GM12878 (cell line): ENCODE measurements around the gene ADAMTS18. TPM values are rescaled to one million over a fixed set of nuclear protein-coding genes. Genes with fewer than 3 reads are reported as not detected.

Experiments
- BMI1 ChIP-seq: fragments of 450-650 bp; IDR thresholded peaks from 2 replicates; pipeline ENCODE4 v1.6.1; 2016; ENCODE audit warnings: mild to moderate bottlenecking, moderate library complexity, borderline replicate concordance
- CUX1 ChIP-seq: IDR thresholded peaks from 2 replicates; pipeline ENCODE4 v1.6.1; 2012; ENCODE audit warnings: improper control_type of control experiment, low read depth, low read length; ENCODE audit not compliant: insufficient replicate concordance
- E4F1 ChIP-seq: fragments of 450-650 bp; IDR thresholded peaks from 2 replicates; pipeline ENCODE4 v1.6.1; 2018; ENCODE audit warnings: borderline replicate concordance, mild to moderate bottlenecking; ENCODE audit not compliant: partially characterized antibody
- ETV6 ChIP-seq, 2 experiments: fragments of 450-650 bp in 1 of 2; IDR thresholded peaks in 1 of 2; conservative IDR thresholded peaks in 1 of 2; 2 replicates each; pipeline ENCODE4 v1.6.1; 2014; ENCODE audit warnings: antibody characterized with exemption in 1 of 2, borderline replicate concordance in 1 of 2, low read depth in 1 of 2, mild to moderate bottlenecking in 1 of 2, moderate library complexity in 1 of 2
- IKZF2 ChIP-seq, 2 experiments: fragments of 450-650 bp; IDR thresholded peaks; 2 replicates each; pipeline ENCODE4 v1.6.1; 2017; ENCODE audit warnings: mild to moderate bottlenecking in 2 of 2, moderate library complexity in 2 of 2
- MLLT1 ChIP-seq: fragments of 450-650 bp; IDR thresholded peaks from 2 replicates; pipeline ENCODE4 v1.6.1; 2016; ENCODE audit warnings: mild to moderate bottlenecking
- NFYA ChIP-seq: IDR thresholded peaks from 2 replicates; pipeline ENCODE4 v1.6.1; 2011; ENCODE audit warnings: low read depth, mild to moderate bottlenecking, low read length, improper control_type of control experiment, borderline replicate concordance
- PRDM15 ChIP-seq: fragments of 450-650 bp; formaldehyde crosslinking; IDR thresholded peaks from 2 replicates; pipeline ENCODE4 v1.4.0; 2020; ENCODE audit warnings: mild to moderate bottlenecking, moderate library complexity
- RELA ChIP-seq: fragments of 450-650 bp; IDR thresholded peaks from 2 replicates; pipeline ENCODE4 v1.8.0; 2014; ENCODE audit warnings: borderline replicate concordance; ENCODE audit not compliant: partially characterized antibody
- RUNX3 ChIP-seq: IDR thresholded peaks from 2 replicates; pipeline ENCODE4 v1.6.1; 2012; ENCODE audit warnings: low read length, inconsistent platforms
- SUPT20H ChIP-seq: IDR thresholded peaks from 2 replicates; pipeline ENCODE4 v1.6.1; 2011; ENCODE audit warnings: low read depth, mild to moderate bottlenecking, low read length, moderate library complexity, borderline replicate concordance; ENCODE audit not compliant: control insufficient read depth
- YBX1 ChIP-seq: fragments of 450-650 bp; IDR thresholded peaks from 2 replicates; pipeline ENCODE4 v1.6.1; 2016; ENCODE audit warnings: antibody characterized with exemption
- polyA plus RNA-seq, 11 experiments: library from polyadenylated mRNA; depleted of rRNA in 4 of 11; unstranded in 6 of 11; stranded (reverse) in 5 of 11; fragments of >200 nt; fragmentation: Nextera tagmentation in 4 of 11; fragmentation: Illumina TruSeq in 1 of 11; extraction: Ambion mirVana in 4 of 11; extraction: Trizol in 1 of 11; gene quantifications; 1 replicate in 1 of 11; 2 replicates in 10 of 11; pipeline versions ENCODE4 v1.2.1 to v1.2.3, GENCODE V29; 2011 to 2016; ENCODE audit warnings: inconsistent platforms in 2 of 11, missing spikeins in 2 of 11, low read depth in 1 of 11
- total RNA-seq, 4 experiments: library from RNA; depleted of rRNA in 3 of 4; stranded (reverse); fragments of >200 nt in 3 of 4; fragmentation: Illumina TruSeq in 1 of 4; extraction: Trizol in 1 of 4; gene quantifications; 2 replicates each; pipeline versions ENCODE4 v1.2.1 to v1.2.3, GENCODE V29; 2013 to 2021

ADAMTS18 gene
- total and polyA plus RNA-seq, 10 of the 15 experiments (the other 5 are each of a cell fraction or from before 2014, with no cell fraction given): not detected

- TF ChIP-seq SUPT20H (no peak), BMI1 (no peak), PRDM15 (CRISPR knock-in tag) (no peak), CUX1 (no peak), IKZF2 (IDR thresholded peaks at IDR 0.05) (no peak), E4F1 (no peak), MLLT1 (no peak), RUNX3 (peak; percentile 60), RELA (peak; percentile 83), NFYA (no peak), YBX1 (no peak), ETV6 (conservative IDR thresholded peaks at IDR 0.05 in 1 of 2, IDR thresholded peaks at IDR 0.05 in 1 of 2; ENCODE audit: borderline replicate concordance in 1 of 2, low read depth in 1 of 2) (no peak)
These were observed 198.7 kb downstream of the ADAMTS18 start (continued) for GRCh38 chr16:77236063-77236511.
